Fibroblast of the conjunctiva (primary cell): ENCODE data around the gene SULT1A1.
"Not testable (repeated sequence)": the region's sequence is repeated elsewhere in the genome, so short reads cannot be mapped to it uniquely, and the experiment has no call there.

Experiments
- DNase-seq: peaks from one replicate; pipeline ENCODE4 v3.0.0-alpha.2; 2010; ENCODE audit warnings: low read depth

The SULT1A1 gene

GRCh38 chr16:28608496-28608808 is 1.4 kb downstream of the SULT1A1 start:
- not testable (repeated sequence) for DNase-seq

GRCh38 chr16:28607681-28608495 is 2.0 kb downstream of the SULT1A1 start:
- not testable (repeated sequence) for DNase-seq

GRCh38 chr16:28607116-28607623 is 2.7 kb downstream of the SULT1A1 start:
- no peak for DNase-seq

GRCh38 chr16:28606291-28607115 is 3.3 kb downstream of the SULT1A1 start:
- no peak for DNase-seq

GRCh38 chr16:28604186-28604565 is 5.7 kb downstream of the SULT1A1 start:
- no peak for DNase-seq

GRCh38 chr16:28603381-28604185 is 6.3 kb downstream of the SULT1A1 start:
- no peak for DNase-seq

- no peak for DNase-seq
Measured at GRCh38 chr16:28602529-28602928, 7.3 kb downstream of the SULT1A1 start.

GRCh38 chr16:28602062-28602461 is 7.8 kb downstream of the SULT1A1 start:
- DNase-seq: not testable (repeated sequence)

GRCh38 chr16:28601589-28601988 is 8.3 kb downstream of the SULT1A1 start:
- DNase-seq: not testable (repeated sequence)

- DNase-seq: not testable (repeated sequence)
Measured at GRCh38 chr16:28600965-28601364, 8.9 kb downstream of the SULT1A1 start.

GRCh38 chr16:28599377-28600285 is 10.2 kb downstream of the SULT1A1 start:
- not testable (repeated sequence) for DNase-seq

- DNase-seq: no peak
Measured at GRCh38 chr16:28597692-28598261, 12.1 kb downstream of the SULT1A1 start.

- no peak for DNase-seq
Measured at GRCh38 chr16:28596840-28597691, 12.8 kb downstream of the SULT1A1 start, which contains the start of gene SULT1A2. SULT1A2 (minus strand) TSS chr16:28597050; CDS start chr16:28595930, 1,120 bp downstream.

GRCh38 chr16:28596115-28596630 is 13.7 kb downstream of the SULT1A1 start:
- DNase-seq: no peak

GRCh38 chr16:28595451-28595850 is 14.4 kb downstream of the SULT1A1 start:
- not testable (repeated sequence) for DNase-seq

- DNase-seq: no peak
Measured at GRCh38 chr16:28592979-28593553, 16.8 kb downstream of the SULT1A1 start.

- no peak for DNase-seq
Measured at GRCh38 chr16:28592511-28592910, 17.3 kb downstream of the SULT1A1 start.

- DNase-seq: no peak
Measured at GRCh38 chr16:28591355-28591754, 18.5 kb downstream of the SULT1A1 start.
